NOMO-1 treated with DMSO at 0.1 percent for 48 hours (cell line): ENCODE measurements around the gene GIGYF2.
"Not testable (repeated sequence)": the region's sequence is repeated elsewhere in the genome, so short reads cannot be mapped to it uniquely, and the experiment has no call there.

Source experiments
- DNase-seq: peaks from one replicate; lab custom pipeline; 2025; ENCODE audit not compliant: unreplicated experiment; lab: John Stamatoyannopoulos, UW

Gene GIGYF2

DNA sequence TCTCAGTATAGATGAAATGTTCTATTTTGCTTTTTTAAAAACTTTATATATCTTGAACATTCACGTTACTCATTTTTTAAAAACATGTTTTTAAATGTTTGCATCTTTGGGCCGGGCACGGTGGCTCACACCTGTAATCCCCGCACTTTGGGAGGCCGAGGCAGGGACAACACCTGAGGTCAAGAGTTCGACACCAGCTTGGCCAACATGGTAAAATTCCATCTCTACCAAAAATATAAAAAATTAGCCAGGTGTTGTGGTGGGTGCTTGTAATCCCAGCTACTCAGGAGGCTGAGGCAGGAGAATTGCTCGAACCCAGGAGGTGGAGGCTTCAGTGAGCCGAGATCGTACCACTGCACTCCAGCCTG, 210.6 kb downstream of the GIGYF2 start:
- DNase-seq, result not testable (repeated sequence)

DNA sequence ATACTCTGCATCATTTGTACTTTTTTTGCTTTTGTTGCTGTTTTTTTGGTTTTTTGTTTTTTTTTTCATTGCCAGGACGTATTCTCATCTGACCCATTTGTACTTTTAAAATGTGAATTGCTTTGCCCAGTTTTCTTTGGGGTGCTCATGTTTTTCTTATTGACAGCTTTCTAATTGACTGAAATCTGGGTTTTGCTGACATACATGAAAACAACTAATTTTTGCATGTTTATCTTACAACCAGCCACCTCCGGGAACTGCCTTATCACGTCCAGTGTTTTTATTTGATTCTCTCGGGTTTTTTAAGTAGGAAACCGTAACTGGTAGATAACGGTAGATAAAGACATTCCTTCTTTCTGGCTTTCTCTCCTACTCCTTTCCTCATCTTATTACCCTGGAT, 211.6 kb downstream of the GIGYF2 start:
- no peak for DNase-seq
